OCI-LY1 (cell line): ENCODE data around the gene ERBB4.

Experiments
- H2AFZ ChIP-seq: fragments of 200-600 bp; sonication (generic), shearing (Covaris generic); 2 replicates; pipeline ENCODE4 v1.6.0; 2014; ENCODE audit warnings: antibody characterized with exemption, mild to moderate bottlenecking, low read length
- H3F3A ChIP-seq: fragments of 200-600 bp; sonication (generic), shearing (Covaris generic); 2 replicates; pipeline ENCODE4 v1.6.0; 2014; ENCODE audit warnings: mild to moderate bottlenecking, antibody characterized with exemption, low read length, moderate library complexity; ENCODE audit not compliant: insufficient read depth
- H3K27ac ChIP-seq: fragments of 200-600 bp; sonication (generic); 2 replicates; pipeline ENCODE4 v1.5.1; 2014; ENCODE audit warnings: low read length, mixed run types, mild to moderate bottlenecking, low read depth; ENCODE audit not compliant: poor library complexity, severe bottlenecking
- H3K27me3 ChIP-seq: fragments of 200-600 bp; sonication (generic); 2 replicates; pipeline ENCODE4 v1.6.0; 2014; ENCODE audit warnings: antibody characterized with exemption, mild to moderate bottlenecking, low read length, moderate library complexity; ENCODE audit not compliant: insufficient read depth
- H3K36me3 ChIP-seq: fragments of 200-600 bp; sonication (generic); 2 replicates; pipeline ENCODE4 v1.6.1; 2014; ENCODE audit warnings: mild to moderate bottlenecking, antibody characterized with exemption, low read length, moderate library complexity, mixed read lengths; ENCODE audit not compliant: insufficient read depth
- H3K4me1 ChIP-seq: fragments of 200-600 bp; sonication (generic); 2 replicates; pipeline ENCODE4 v1.5.1; 2014; ENCODE audit warnings: mild to moderate bottlenecking, low read length, moderate library complexity; ENCODE audit not compliant: insufficient read depth, severe bottlenecking
- H3K4me2 ChIP-seq: fragments of 200-600 bp; sonication (generic), shearing (Covaris generic); 2 replicates; pipeline ENCODE4 v1.6.1; 2014; ENCODE audit warnings: low read length
- H3K4me3 ChIP-seq: fragments of 200-600 bp; sonication (generic); 2 replicates; pipeline ENCODE4 v1.5.1; 2014; ENCODE audit warnings: low read length, low read depth, mild to moderate bottlenecking, mixed read lengths; ENCODE audit not compliant: poor library complexity, severe bottlenecking
- H3K79me2 ChIP-seq: fragments of 200-600 bp; shearing (Covaris generic); 2 replicates; pipeline ENCODE4 v1.6.1; 2016; ENCODE audit warnings: mixed run types, low read length, mixed read lengths; ENCODE audit not compliant: insufficient read depth
- H3K9ac ChIP-seq: fragments of 200-600 bp; sonication (generic), shearing (Covaris generic); 2 replicates; pipeline ENCODE4 v1.6.1; 2014; ENCODE audit warnings: mild to moderate bottlenecking, low read length, mixed read lengths
- H3K9me2 ChIP-seq: fragments of 200-600 bp; sonication (generic), shearing (Covaris generic); 2 replicates; pipeline ENCODE4 v1.6.1; 2014; ENCODE audit warnings: low read depth, mild to moderate bottlenecking, low read length, mixed read lengths
- H3K9me3 ChIP-seq: fragments of 200-600 bp; shearing (Covaris generic); 2 replicates; pipeline ENCODE4 v1.6.1; 2014; ENCODE audit warnings: low read length, mixed read lengths
- H4K20me1 ChIP-seq: fragments of 200-600 bp; sonication (generic), shearing (Covaris generic); 2 replicates; pipeline ENCODE4 v1.6.0; 2016; ENCODE audit warnings: mild to moderate bottlenecking, low read length; ENCODE audit not compliant: insufficient read depth
- EZH2 ChIP-seq: fragments of 200-600 bp; sonication (generic), shearing (Covaris generic); IDR thresholded peaks from 2 replicates; pipeline ENCODE4 v1.8.0; 2017; ENCODE audit warnings: borderline replicate concordance, mixed run types, mild to moderate bottlenecking, antibody characterized with exemption, low read length, moderate library complexity, mixed read lengths
- TF ChIP-seq, protein P1 (sequence below): fragments of 200-600 bp; sonication (generic), shearing (Covaris generic); IDR thresholded peaks from 2 replicates; pipeline ENCODE4 v1.5.1; 2017; ENCODE audit warnings: mild to moderate bottlenecking, antibody characterized with exemption, low read length, moderate library complexity, mixed read lengths

ERBB4 gene

DNA sequence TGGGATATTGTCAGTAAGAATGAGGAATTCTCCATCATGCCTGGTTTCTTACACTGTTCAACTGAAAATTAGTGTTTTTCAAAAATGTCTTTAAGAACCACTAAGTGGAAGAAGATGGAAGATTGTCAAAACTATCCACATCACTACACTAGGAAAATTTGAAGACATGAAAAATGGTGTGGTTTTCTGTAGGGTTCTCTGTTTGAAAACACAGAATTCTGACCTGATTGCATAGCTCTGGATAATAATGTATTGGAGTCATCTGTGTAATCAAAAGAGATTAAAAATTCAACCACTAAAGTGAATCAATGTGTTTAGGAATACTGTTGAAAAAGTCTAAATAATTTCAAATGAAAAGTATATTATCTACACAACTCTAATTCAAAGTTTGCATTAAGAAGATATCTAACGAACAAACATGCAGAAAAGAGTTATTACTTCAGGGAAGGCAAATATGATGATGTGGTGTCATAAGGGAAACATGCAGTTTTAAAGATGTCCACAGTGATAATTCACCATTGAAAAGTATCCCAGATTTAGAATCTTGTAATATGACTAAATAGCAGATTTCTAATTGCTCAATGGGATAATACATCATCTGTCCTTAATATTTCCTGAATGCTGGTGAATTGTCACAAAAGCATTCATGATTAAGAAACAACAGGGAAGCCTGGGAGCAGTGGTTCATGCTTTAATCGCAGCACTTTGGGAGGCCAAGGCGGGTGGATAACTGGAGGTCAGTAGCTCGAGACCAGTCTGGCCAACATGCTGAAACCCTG, 116.9 kb downstream of the ERBB4 start:
- no peaks in the 10 kb centered on the region for H3K9me2 ChIP-seq
- H3K9ac ChIP-seq = no peak overlapping the region
- H3K79me2 ChIP-seq = no peaks in the 10 kb centered on the region
- no peak overlapping the region for H3K4me2 ChIP-seq
- H3F3A ChIP-seq = no peaks in the 10 kb centered on the region
- no peaks in the 10 kb centered on the region for H3K36me3 ChIP-seq
- no peak overlapping the region for H2AFZ ChIP-seq
- no peak overlapping the region for H3K4me3 ChIP-seq
- no peaks in the 10 kb centered on the region for H3K27me3 ChIP-seq
- no peaks in the 10 kb centered on the region for H4K20me1 ChIP-seq
- H3K4me1 ChIP-seq = no peaks in the 10 kb centered on the region
- no peaks in the 10 kb centered on the region for H3K9me3 ChIP-seq
- no peak overlapping the region for H3K27ac ChIP-seq
- TF ChIP-seq EZH2 = no peak
- TF ChIP-seq, protein P1, sequence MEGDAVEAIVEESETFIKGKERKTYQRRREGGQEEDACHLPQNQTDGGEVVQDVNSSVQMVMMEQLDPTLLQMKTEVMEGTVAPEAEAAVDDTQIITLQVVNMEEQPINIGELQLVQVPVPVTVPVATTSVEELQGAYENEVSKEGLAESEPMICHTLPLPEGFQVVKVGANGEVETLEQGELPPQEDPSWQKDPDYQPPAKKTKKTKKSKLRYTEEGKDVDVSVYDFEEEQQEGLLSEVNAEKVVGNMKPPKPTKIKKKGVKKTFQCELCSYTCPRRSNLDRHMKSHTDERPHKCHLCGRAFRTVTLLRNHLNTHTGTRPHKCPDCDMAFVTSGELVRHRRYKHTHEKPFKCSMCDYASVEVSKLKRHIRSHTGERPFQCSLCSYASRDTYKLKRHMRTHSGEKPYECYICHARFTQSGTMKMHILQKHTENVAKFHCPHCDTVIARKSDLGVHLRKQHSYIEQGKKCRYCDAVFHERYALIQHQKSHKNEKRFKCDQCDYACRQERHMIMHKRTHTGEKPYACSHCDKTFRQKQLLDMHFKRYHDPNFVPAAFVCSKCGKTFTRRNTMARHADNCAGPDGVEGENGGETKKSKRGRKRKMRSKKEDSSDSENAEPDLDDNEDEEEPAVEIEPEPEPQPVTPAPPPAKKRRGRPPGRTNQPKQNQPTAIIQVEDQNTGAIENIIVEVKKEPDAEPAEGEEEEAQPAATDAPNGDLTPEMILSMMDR = no peak

DNA sequence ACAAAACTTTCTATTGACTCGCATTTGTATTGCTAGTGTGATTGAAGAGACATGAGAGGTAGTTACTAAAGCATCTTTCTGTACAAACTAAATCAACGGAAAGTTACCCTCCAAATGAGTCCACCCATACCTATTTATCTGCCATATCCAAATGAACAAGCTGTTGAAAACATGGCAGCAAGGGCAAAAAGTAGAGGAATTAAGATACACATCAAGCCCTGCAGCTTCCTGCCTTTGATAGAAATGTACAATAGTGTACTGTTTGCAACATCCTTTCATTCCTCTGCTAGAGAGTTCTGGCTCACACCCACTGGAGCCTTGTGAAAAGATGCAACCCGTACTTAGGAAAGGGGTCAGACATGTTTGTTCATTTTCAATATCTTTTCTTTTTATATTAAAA, 122.5 kb downstream of the ERBB4 start:
- Histone ChIP-seq H3K36me3 (no peaks in the 10 kb centered on the region), H3K9ac (no peak overlapping the region), H3K27ac (no peak overlapping the region), H3F3A (no peaks in the 10 kb centered on the region), H3K27me3 (no peaks in the 10 kb centered on the region), H3K4me3 (no peak overlapping the region), H2AFZ (no peak overlapping the region), H3K9me3 (no peaks in the 10 kb centered on the region), H3K79me2 (no peaks in the 10 kb centered on the region), H3K4me1 (no peaks in the 10 kb centered on the region), H4K20me1 (no peaks in the 10 kb centered on the region), H3K9me2 (no peaks in the 10 kb centered on the region), H3K4me2 (no peak overlapping the region)
- TF ChIP-seq EZH2 = no peak
- TF ChIP-seq, protein P1 = no peak

DNA sequence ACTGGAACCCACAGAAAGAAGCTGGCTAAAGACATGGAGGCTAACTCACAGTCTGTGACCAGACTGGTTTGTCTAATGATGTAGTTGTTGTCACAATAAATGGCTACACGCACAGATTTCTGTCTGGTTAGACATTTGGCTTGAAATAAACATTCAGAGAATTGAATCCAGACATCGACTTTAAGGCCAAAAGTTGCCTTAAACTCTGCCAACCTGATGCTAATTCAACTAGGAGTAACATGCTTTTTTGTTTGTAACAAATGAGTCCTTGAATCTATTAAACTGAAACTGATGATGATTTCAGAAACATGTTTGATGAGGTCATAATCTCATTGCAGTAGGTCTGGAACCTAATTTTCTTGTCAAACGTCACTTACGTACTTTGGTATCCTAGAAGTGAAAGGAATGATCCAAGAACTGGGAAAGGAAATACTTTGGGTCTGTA, 123.8 kb downstream of the ERBB4 start:
- Histone ChIP-seq H2AFZ (peak overlapping the region; percentile 62; the same call in 1 of the 2 replicates), H3K4me2 (no peak overlapping the region)

More for the DNA sequence above, 123.8 kb downstream of the ERBB4 start:
- Histone ChIP-seq H3K79me2 (no peaks in the 10 kb centered on the region), H3F3A (no peaks in the 10 kb centered on the region), H3K4me1 (no peaks in the 10 kb centered on the region), H4K20me1 (no peaks in the 10 kb centered on the region), H3K4me3 (no peak overlapping the region), H3K9me3 (no peaks in the 10 kb centered on the region), H3K36me3 (no peaks in the 10 kb centered on the region), H3K9ac (no peak overlapping the region), H3K27ac (no peak overlapping the region), H3K27me3 (no peaks in the 10 kb centered on the region), H3K9me2 (no peaks in the 10 kb centered on the region)
- TF ChIP-seq, protein P1 = no peak
- TF ChIP-seq EZH2 = no peak
